CD8-positive, alpha-beta memory T cell (primary cell): ENCODE results near the gene LHPP. TPM values are rescaled to one million over a fixed set of nuclear protein-coding genes. Genes with fewer than 3 reads are reported as not detected.

ENCODE experiments used
- CTCF ChIA-PET: fragments of 350-600 bp; sonication (Branson Sonifier 250); formaldehyde crosslinking; loops from one replicate; lab custom pipeline; 2021; ENCODE audit warnings: antibody characterized with exemption; lab: Charles Lee
- POLR2A ChIA-PET: fragments of 350-600 bp; sonication (Branson Sonifier 250); formaldehyde crosslinking; loops from one replicate; lab custom pipeline; 2021; ENCODE audit warnings: antibody characterized with exemption; lab: Charles Lee
- DNase-seq, 5 donors: peaks; one replicate each; pipeline versions ENCODE4 v3.0.0 to v3.0.0-alpha.2; 2020 to 2022; ENCODE audit warnings: mixed read lengths in 1 of 5
- H3K27ac ChIP-seq: one replicate; pipeline ENCODE4 v1.7.0; 2013; ENCODE audit warnings: low read depth, mild to moderate bottlenecking, low read length, moderate library complexity
- H3K27me3 ChIP-seq: 2 replicates; pipeline ENCODE4 v1.7.0; 2013; ENCODE audit warnings: low read length, mild to moderate bottlenecking; ENCODE audit not compliant: insufficient read depth, poor library complexity, severe bottlenecking
- H3K36me3 ChIP-seq: 2 replicates; pipeline ENCODE4 v1.7.0; 2013; ENCODE audit warnings: mild to moderate bottlenecking, low read length, moderate library complexity; ENCODE audit not compliant: insufficient read depth
- H3K4me1 ChIP-seq: 2 replicates; pipeline ENCODE4 v1.7.0; 2013; ENCODE audit warnings: mild to moderate bottlenecking, low read length, moderate library complexity; ENCODE audit not compliant: insufficient read depth
- H3K4me3 ChIP-seq: 2 replicates; pipeline ENCODE4 v1.7.0; 2013; ENCODE audit warnings: mild to moderate bottlenecking, low read length
- H3K9me3 ChIP-seq: 2 replicates; pipeline ENCODE4 v1.7.0; 2013; ENCODE audit warnings: mild to moderate bottlenecking, low read length
- H3K27ac Mint-ChIP-seq, 8 donors: one replicate each; pipeline ENCODE4 v1.8.0; 2020 to 2021; ENCODE audit warnings: mixed read lengths in 8 of 8, mild to moderate bottlenecking in 6 of 8, inconsistent platforms in 3 of 8, moderate library complexity in 3 of 8
- H3K27me3 Mint-ChIP-seq, 2 donors: one replicate each; pipeline ENCODE4 v1.8.0; 2020 to 2021; ENCODE audit warnings: mixed read lengths in 2 of 2, mild to moderate bottlenecking in 1 of 2, moderate library complexity in 1 of 2
- H3K36me3 Mint-ChIP-seq, 3 donors: one replicate each; pipeline ENCODE4 v1.8.0; 2020 to 2021; ENCODE audit warnings: mixed read lengths in 3 of 3, inconsistent platforms in 1 of 3, mild to moderate bottlenecking in 1 of 3
- H3K4me1 Mint-ChIP-seq, 3 donors: one replicate each; pipeline ENCODE4 v1.8.0; 2020 to 2021; ENCODE audit warnings: mixed read lengths in 3 of 3, inconsistent platforms in 1 of 3, mild to moderate bottlenecking in 1 of 3
- H3K4me3 Mint-ChIP-seq, 7 donors: one replicate each; pipeline ENCODE4 v1.8.0; 2020 to 2021; ENCODE audit warnings: mixed read lengths in 7 of 7, mild to moderate bottlenecking in 6 of 7, moderate library complexity in 4 of 7, inconsistent platforms in 2 of 7
- H3K9me3 Mint-ChIP-seq, 5 donors: one replicate each; pipeline ENCODE4 v1.8.0; 2020 to 2022; ENCODE audit warnings: mixed read lengths in 5 of 5, mild to moderate bottlenecking in 3 of 5, moderate library complexity in 2 of 5, inconsistent platforms in 1 of 5
- polyA plus RNA-seq: library from polyadenylated mRNA; unstranded; fragments of 300-500 nt; fragmentation: Illumina TruSeq; gene quantifications from one replicate; pipeline ENCODE4 v1.2.3, GENCODE V29; 2021
- total RNA-seq, 2 experiments: library from RNA; stranded (reverse); gene quantifications; one replicate each; pipeline ENCODE4 v1.2.3, GENCODE V29; 2021

LHPP gene
- total and polyA plus RNA-seq, 3 experiments from 2014 or later: 5.2 to 19.1 (median 6.3) TPM

GRCh38 chr10:124648131-124648475 lies 186.5 kb downstream of the LHPP start:
- Mint-ChIP-seq H3K4me1 (peaks cover 93 to 100% (median 94%) of the 10 kb centered on the region in 3 donors), H3K36me3 (peaks cover 0 to 12% (median 0%) of the 10 kb centered on the region in 3 donors), H3K4me3 (peak overlapping the region; percentile 75 to 95 (median 84)), H3K9me3 (no peaks in the 10 kb centered on the region), H3K27ac (peak overlapping the region; percentile 96 to 100 (median 98)), H3K27me3 (no peaks in the 10 kb centered on the region)
- Histone ChIP-seq H3K36me3 (no peaks in the 10 kb centered on the region), H3K27ac (peak overlapping the region; percentile 75), H3K27me3 (no peaks in the 10 kb centered on the region), H3K4me1 (peaks cover 91% of the 10 kb centered on the region), H3K9me3 (no peaks in the 10 kb centered on the region), H3K4me3 (peak overlapping the region; percentile 41)
- no peak for DNase-seq
- POLR2A ChIA-PET: interaction anchor here (1.2 to 4.2 kb wide), 9 partner anchors 11 to 94 kb away, joined by 3 to 34 read pairs (median 9); no protein-coding TSS in a partner anchor
- CTCF ChIA-PET: interaction anchor here (0.8 to 8.3 kb wide), 28 partner anchors 9 to 259 kb away, joined by 3 to 110 read pairs (median 9); partner anchors contain the start of gene FAM53B

- peak; percentile 44 to 79 (median 57) for DNase-seq
- Histone ChIP-seq H3K36me3 (no peaks in the 10 kb centered on the region), H3K27me3 (no peaks in the 10 kb centered on the region), H3K4me1 (peaks cover 98% of the 10 kb centered on the region), H3K27ac (peak overlapping the region; percentile 75), H3K4me3 (peak overlapping the region; percentile 41), H3K9me3 (no peaks in the 10 kb centered on the region)
- CTCF ChIA-PET: interaction anchor here (0.8 to 8.3 kb wide), 21 partner anchors 11 to 260 kb away, joined by 3 to 110 read pairs (median 9); partner anchors contain the start of gene FAM53B
- Mint-ChIP-seq H3K27me3 (no peaks in the 10 kb centered on the region), H3K27ac (peak overlapping the region; percentile 96 to 100 (median 98)), H3K4me1 (peaks cover 94 to 100% (median 98%) of the 10 kb centered on the region in 3 donors), H3K9me3 (no peaks in the 10 kb centered on the region), H3K4me3 (peak overlapping the region; percentile 61 to 95 (median 84)), H3K36me3 (peaks cover 0 to 9% (median 0%) of the 10 kb centered on the region in 3 donors)
- POLR2A ChIA-PET: interaction anchor here (0.9 to 4.2 kb wide), 9 partner anchors 8 to 94 kb away, joined by 3 to 35 read pairs (median 9); no protein-coding TSS in a partner anchor
These were observed 187.1 kb downstream of the LHPP start for GRCh38 chr10:124648738-124649137.

- no peaks in the 10 kb centered on the region for H3K9me3 ChIP-seq
- Mint-ChIP-seq H3K4me1 (peaks cover 94 to 99% (median 97%) of the 10 kb centered on the region in 3 donors), H3K27ac (peak overlapping the region; percentile 96 to 100 (median 98)), H3K27me3 (no peaks in the 10 kb centered on the region), H3K36me3 (peaks cover 0 to 9% (median 0%) of the 10 kb centered on the region in 3 donors), H3K9me3 (no peaks in the 10 kb centered on the region), H3K4me3 (peak overlapping the region; percentile 74 to 95 (median 84))
- H3K36me3 ChIP-seq: no peaks in the 10 kb centered on the region
- POLR2A ChIA-PET: interaction anchor here (0.9 to 4.2 kb wide), 7 partner anchors 9 to 93 kb away, joined by 3 to 35 read pairs (median 10); no protein-coding TSS in a partner anchor
- H3K27me3 ChIP-seq: no peaks in the 10 kb centered on the region
- peaks cover 100% of the 10 kb centered on the region for H3K4me1 ChIP-seq
- H3K4me3 ChIP-seq: peak overlapping the region; percentile 41
- DNase-seq: no peak
- CTCF ChIA-PET: interaction anchor here (0.8 to 8.3 kb wide), 22 partner anchors 11 to 260 kb away, joined by 3 to 110 read pairs (median 8); partner anchors contain the start of gene FAM53B
- peak overlapping the region; percentile 75 for H3K27ac ChIP-seq
These were observed 187.6 kb downstream of the LHPP start for GRCh38 chr10:124649214-124649613.

GRCh38 chr10:124650263-124650662 lies 188.6 kb downstream of the LHPP start:
- H3K36me3 ChIP-seq: no peaks in the 10 kb centered on the region
- H3K27me3 ChIP-seq: no peaks in the 10 kb centered on the region
- H3K27ac Mint-ChIP-seq: peak overlapping the region; percentile 96 to 100 (median 98)
- H3K9me3 Mint-ChIP-seq: no peaks in the 10 kb centered on the region
- CTCF ChIA-PET: interaction anchor here (1.0 to 8.3 kb wide), 14 partner anchors 10 to 121 kb away, joined by 4 to 110 read pairs (median 8); partner anchors contain the start of gene FAM53B
- no peaks in the 10 kb centered on the region for H3K9me3 ChIP-seq
- H3K4me3 ChIP-seq: no peak overlapping the region
- no peaks in the 10 kb centered on the region for H3K27me3 Mint-ChIP-seq
- peak overlapping the region; percentile 72 to 95 (median 80) for H3K4me3 Mint-ChIP-seq
- H3K27ac ChIP-seq: peak overlapping the region; percentile 75
- H3K4me1 ChIP-seq: peaks cover 100% of the 10 kb centered on the region
- POLR2A ChIA-PET: interaction anchor here (1.0 to 4.2 kb wide), 6 partner anchors 9 to 90 kb away, joined by 3 to 35 read pairs (median 4); no protein-coding TSS in a partner anchor
- H3K36me3 Mint-ChIP-seq: peaks cover 0 to 15% (median 0%) of the 10 kb centered on the region in 3 donors
- peaks cover 94 to 99% (median 97%) of the 10 kb centered on the region in 3 donors for H3K4me1 Mint-ChIP-seq
- DNase-seq: peak in 3 of 5 donors; percentile 45 to 81 (median 76)

GRCh38 chr10:124650820-124651401 lies 189.3 kb downstream of the LHPP start:
- Histone ChIP-seq H3K27me3 (no peaks in the 10 kb centered on the region), H3K4me3 (peak overlapping the region; percentile 42), H3K27ac (peak overlapping the region; percentile 75), H3K4me1 (peaks cover 100% of the 10 kb centered on the region), H3K36me3 (no peaks in the 10 kb centered on the region), H3K9me3 (no peaks in the 10 kb centered on the region)
- H3K27me3 Mint-ChIP-seq: no peaks in the 10 kb centered on the region
- peaks cover 0 to 20% (median 4%) of the 10 kb centered on the region in 3 donors for H3K36me3 Mint-ChIP-seq
- CTCF ChIA-PET: interaction anchor here (1.0 to 8.3 kb wide), 12 partner anchors 10 to 90 kb away, joined by 3 to 110 read pairs (median 6); no protein-coding TSS in a partner anchor
- H3K4me1 Mint-ChIP-seq: peaks cover 96 to 99% (median 97%) of the 10 kb centered on the region in 3 donors
- DNase-seq: peak; percentile 58 to 92 (median 73)
- H3K27ac Mint-ChIP-seq: peak overlapping the region; percentile 96 to 100 (median 98)
- H3K9me3 Mint-ChIP-seq: no peaks in the 10 kb centered on the region
- peak overlapping the region; percentile 72 to 95 (median 80) for H3K4me3 Mint-ChIP-seq
- POLR2A ChIA-PET: interaction anchor here (0.6 to 4.2 kb wide), 8 partner anchors 8 to 90 kb away, joined by 3 to 35 read pairs (median 4); no protein-coding TSS in a partner anchor

- peak overlapping the region; percentile 75 for H3K27ac ChIP-seq
- POLR2A ChIA-PET: interaction anchor here (0.6 to 4.2 kb wide), 7 partner anchors 8 to 89 kb away, joined by 3 to 35 read pairs (median 3); no protein-coding TSS in a partner anchor
- Mint-ChIP-seq H3K4me1 (peaks cover 95 to 99% (median 97%) of the 10 kb centered on the region in 3 donors), H3K27ac (peak overlapping the region; percentile 96 to 100 (median 98)), H3K4me3 (peak overlapping the region; percentile 72 to 95 (median 80)), H3K27me3 (no peaks in the 10 kb centered on the region), H3K9me3 (no peaks in the 10 kb centered on the region), H3K36me3 (peaks cover 0 to 19% (median 5%) of the 10 kb centered on the region in 3 donors)
- H3K36me3 ChIP-seq: no peaks in the 10 kb centered on the region
- H3K9me3 ChIP-seq: no peaks in the 10 kb centered on the region
- no peaks in the 10 kb centered on the region for H3K27me3 ChIP-seq
- CTCF ChIA-PET: interaction anchor here (1.1 to 8.3 kb wide), 10 partner anchors 9 to 90 kb away, joined by 3 to 110 read pairs (median 6); no protein-coding TSS in a partner anchor
- H3K4me3 ChIP-seq: peak overlapping the region; percentile 42
- DNase-seq: peak in 1 of 5 donors; percentile 62
- H3K4me1 ChIP-seq: peaks cover 100% of the 10 kb centered on the region
These were observed 189.8 kb downstream of the LHPP start for GRCh38 chr10:124651402-124651891.

GRCh38 chr10:124652200-124652599 lies 190.6 kb downstream of the LHPP start:
- no peaks in the 10 kb centered on the region for H3K9me3 Mint-ChIP-seq
- CTCF ChIA-PET: interaction anchor here (1.6 to 7.4 kb wide), 4 partner anchors 12 to 89 kb away, joined by 3 to 107 read pairs (median 6); no protein-coding TSS in a partner anchor

More at GRCh38 chr10:124652200-124652599, 190.6 kb downstream of the LHPP start:
- Mint-ChIP-seq H3K4me1 (peaks cover 92 to 97% (median 95%) of the 10 kb centered on the region in 3 donors), H3K27me3 (no peaks in the 10 kb centered on the region), H3K27ac (peak overlapping the region; percentile 96 to 100 (median 98)), H3K4me3 (peak overlapping the region; percentile 72 to 95 (median 78)), H3K36me3 (peaks cover 0 to 21% (median 5%) of the 10 kb centered on the region in 3 donors)
- H3K27ac ChIP-seq: no peak overlapping the region
- H3K4me1 ChIP-seq: peaks cover 96% of the 10 kb centered on the region
- H3K36me3 ChIP-seq: no peaks in the 10 kb centered on the region
- POLR2A ChIA-PET: interaction anchor here (1.4 to 4.2 kb wide), 2 partner anchors 44 to 66 kb away, joined by 3 to 35 read pairs; no protein-coding TSS in a partner anchor
- no peaks in the 10 kb centered on the region for H3K27me3 ChIP-seq
- no peaks in the 10 kb centered on the region for H3K9me3 ChIP-seq
- DNase-seq: no peak
- no peak overlapping the region for H3K4me3 ChIP-seq
